ENCODE data around the gene MCOLN1. TPM values are rescaled to one million over a fixed set of nuclear protein-coding genes. Genes with fewer than 3 reads are reported as not detected.

MCOLN1 gene
- total RNA-seq, 1 experiment from 2014 or later = 10.2 TPM

- intact Hi-C loops (cut with micrococcal nuclease) = loop anchor here (10.0 kb wide), 1 partner anchor 115 kb away; no protein-coding TSS in a partner anchor
- Histone ChIP-seq H4K20me1 (ENCODE audit: low read length) (no peaks in the 10 kb centered on the region), H3K27ac (ENCODE audit: low read length) (no peak overlapping the region), H3K4me1 (ENCODE audit: insufficient read depth, low read length) (peaks cover 16% of the 10 kb centered on the region), H3F3A (ENCODE audit: low read length, unreplicated experiment) (no peaks in the 10 kb centered on the region), H3K9me2 (replicated peaks; ENCODE audit: low read length) (no peaks in the 10 kb centered on the region), H3K27me3 (ENCODE audit: low read length) (no peaks in the 10 kb centered on the region), H3K9ac (ENCODE audit: low read length) (no peak overlapping the region), H3K9me3 (ENCODE audit: low read length) (no peaks in the 10 kb centered on the region), H3K4me3 (ENCODE audit: low read length) (no peak overlapping the region), H3K36me3 (ENCODE audit: low read depth, low read length) (no peaks in the 10 kb centered on the region), H2AFZ (ENCODE audit: low read length) (no peak overlapping the region), H3K4me2 (ENCODE audit: low read length) (no peak overlapping the region), H3K79me2 (ENCODE audit: low read length) (no peaks in the 10 kb centered on the region)
- TF ChIP-seq CTCF (conservative IDR thresholded peaks at IDR 0.05; ENCODE audit: low read depth, low read length) = no peak
- TF ChIP-seq EZH2 (IDR thresholded peaks at IDR 0.05; ENCODE audit: low read length, unreplicated experiment) = no peak
- no peak for TF ChIP-seq EZH2phosphoT487 (IDR thresholded peaks at IDR 0.05; ENCODE audit: borderline replicate concordance, low read length)
- no peak for DNase-seq
- CTCF ChIA-PET = no interaction called here
- BruUV-seq (replicated peaks) = no TSS peak
- ATAC-seq = no peak
- POLR2A ChIA-PET (ENCODE audit: unreplicated experiment) = no interaction called here
Observed at GRCh38 chr19:7509625-7510024, 12.8 kb upstream of the MCOLN1 start.

GRCh38 chr19:7512400-7512851, 10.0 kb upstream of the MCOLN1 start:
- no peak overlapping the region for H2AFZ ChIP-seq (ENCODE audit: low read length)
- H3K4me1 ChIP-seq (ENCODE audit: insufficient read depth, low read length) = peaks cover 17% of the 10 kb centered on the region
- CTCF ChIA-PET = no interaction called here
- intact Hi-C loops (cut with micrococcal nuclease) = no loop called here
- no peak for ATAC-seq
- no peaks in the 10 kb centered on the region for H3K27me3 ChIP-seq (ENCODE audit: low read length)
- no peak overlapping the region for H3K9ac ChIP-seq (ENCODE audit: low read length)
- no peaks in the 10 kb centered on the region; the same call in 1 of the 2 replicates for H3K79me2 ChIP-seq (ENCODE audit: low read length)
- H3K9me2 ChIP-seq (replicated peaks; ENCODE audit: low read length) = no peaks in the 10 kb centered on the region
- H3F3A ChIP-seq (ENCODE audit: low read length, unreplicated experiment) = no peaks in the 10 kb centered on the region
- no peaks in the 10 kb centered on the region for H4K20me1 ChIP-seq (ENCODE audit: low read length)
- BruUV-seq (replicated peaks) = no TSS peak
- no peak overlapping the region for H3K4me3 ChIP-seq (ENCODE audit: low read length)
- no peaks in the 10 kb centered on the region for H3K9me3 ChIP-seq (ENCODE audit: low read length)
- no peak overlapping the region for H3K4me2 ChIP-seq (ENCODE audit: low read length)
- TF ChIP-seq EZH2phosphoT487 (IDR thresholded peaks at IDR 0.05; ENCODE audit: borderline replicate concordance, low read length) = no peak
- TF ChIP-seq CTCF (conservative IDR thresholded peaks at IDR 0.05; ENCODE audit: low read depth, low read length) = no peak
- TF ChIP-seq EZH2 (IDR thresholded peaks at IDR 0.05; ENCODE audit: low read length, unreplicated experiment) = no peak
- no peak overlapping the region for H3K27ac ChIP-seq (ENCODE audit: low read length)
- DNase-seq = no peak
- POLR2A ChIA-PET (ENCODE audit: unreplicated experiment) = no interaction called here
- no peaks in the 10 kb centered on the region for H3K36me3 ChIP-seq (ENCODE audit: low read depth, low read length)

- Histone ChIP-seq H4K20me1 (ENCODE audit: low read length) (no peaks in the 10 kb centered on the region), H3K9me3 (ENCODE audit: low read length) (no peaks in the 10 kb centered on the region), H3K9me2 (replicated peaks; ENCODE audit: low read length) (no peaks in the 10 kb centered on the region), H3K36me3 (ENCODE audit: low read depth, low read length) (no peaks in the 10 kb centered on the region), H2AFZ (ENCODE audit: low read length) (no peak overlapping the region), H3K27me3 (ENCODE audit: low read length) (no peaks in the 10 kb centered on the region), H3K79me2 (ENCODE audit: low read length) (no peaks in the 10 kb centered on the region; the same call in 1 of the 2 replicates), H3K27ac (ENCODE audit: low read length) (no peak overlapping the region), H3K9ac (ENCODE audit: low read length) (no peak overlapping the region), H3K4me1 (ENCODE audit: insufficient read depth, low read length) (peaks cover 13% of the 10 kb centered on the region), H3F3A (ENCODE audit: low read length, unreplicated experiment) (no peaks in the 10 kb centered on the region), H3K4me3 (ENCODE audit: low read length) (no peak overlapping the region), H3K4me2 (ENCODE audit: low read length) (no peak overlapping the region)
- no peak for ATAC-seq
- POLR2A ChIA-PET (ENCODE audit: unreplicated experiment) = no interaction called here
- no peak for DNase-seq
- TF ChIP-seq EZH2 (IDR thresholded peaks at IDR 0.05; ENCODE audit: low read length, unreplicated experiment) = no peak
- TF ChIP-seq CTCF (conservative IDR thresholded peaks at IDR 0.05; ENCODE audit: low read depth, low read length) = no peak
- no peak for TF ChIP-seq EZH2phosphoT487 (IDR thresholded peaks at IDR 0.05; ENCODE audit: borderline replicate concordance, low read length)
- CTCF ChIA-PET = no interaction called here
- intact Hi-C loops (cut with micrococcal nuclease) = no loop called here
- BruUV-seq (replicated peaks) = no TSS peak
Observed at GRCh38 chr19:7513809-7514642, 8.4 kb upstream of the MCOLN1 start.

Data from PC-3 (cell line).